NCI-H146 treated with DMSO at 0.1 percent for 48 hours (cell line): Measurements from ENCODE around the gene SRPK2.

Experiments
- DNase-seq: peaks from one replicate; lab custom pipeline; 2025; ENCODE audit not compliant: unreplicated experiment; lab: John Stamatoyannopoulos, UW

The SRPK2 gene

GRCh38 chr7:105106473-105106872 is 282.2 kb downstream of the SRPK2 start:
- no peak for DNase-seq

- no peak for DNase-seq
Observed at GRCh38 chr7:105105579-105105978, 283.1 kb downstream of the SRPK2 start.

- no peak for DNase-seq
Observed at GRCh38 chr7:105102557-105103352, 286.0 kb downstream of the SRPK2 start.

- no peak for DNase-seq
Observed at GRCh38 chr7:105101864-105102263, 286.9 kb downstream of the SRPK2 start.

- no peak for DNase-seq
Observed at GRCh38 chr7:105098863-105099515, 289.7 kb downstream of the SRPK2 start.

- DNase-seq: no peak
Observed at GRCh38 chr7:105097619-105098018, 291.1 kb downstream of the SRPK2 start.

- no peak for DNase-seq
Observed at GRCh38 chr7:105096306-105096705, 292.4 kb downstream of the SRPK2 start.

GRCh38 chr7:105094966-105095365 is 293.8 kb downstream of the SRPK2 start:
- DNase-seq: no peak

- no peak for DNase-seq
Observed at GRCh38 chr7:105088456-105088855, 300.3 kb downstream of the SRPK2 start.

GRCh38 chr7:105087981-105088380 is 300.7 kb downstream of the SRPK2 start:
- DNase-seq: no peak

GRCh38 chr7:105086850-105087249 is 301.9 kb downstream of the SRPK2 start:
- DNase-seq: no peak

GRCh38 chr7:105084581-105084980 is 304.1 kb downstream of the SRPK2 start:
- no peak for DNase-seq

GRCh38 chr7:105079348-105079747 is 309.4 kb downstream of the SRPK2 start:
- no peak for DNase-seq

- no peak for DNase-seq
Observed at GRCh38 chr7:105073143-105073542, 315.6 kb downstream of the SRPK2 start.

GRCh38 chr7:105068886-105069285 is 319.8 kb downstream of the SRPK2 start:
- no peak for DNase-seq

- no peak for DNase-seq
Observed at GRCh38 chr7:105067691-105068090, 321.0 kb downstream of the SRPK2 start.
